Measurements from ENCODE around the gene HELZ.

The HELZ gene

GRCh38 chr17:67021196-67021595 is 223.8 kb downstream of the HELZ start:
- no peak for DNase-seq
